ENCODE results near the gene ELAVL1. TPM values are rescaled to one million over a fixed set of nuclear protein-coding genes. Genes with fewer than 3 reads are reported as not detected.

The ELAVL1 gene
- total and polyA plus RNA-seq, 2 experiments from 2014 or later: 81.6 to 143 TPM

- H4K20me1 ChIP-seq (replicated peaks; ENCODE audit: insufficient read depth): peaks cover 93% of the 10 kb centered on the region
- no peak overlapping the region for H3K4me2 ChIP-seq
- H3K27me3 ChIP-seq (ENCODE audit: insufficient read depth): no peaks in the 10 kb centered on the region
- Mint-ChIP-seq H3K27me3 (ENCODE audit: insufficient read depth, low read depth, poor library complexity) (peaks cover 4% of the 10 kb centered on the region), H3K4me3 (no peak overlapping the region), H3K27ac (no peak overlapping the region), H3K9me3 (no peaks in the 10 kb centered on the region), H3K4me1 (peaks cover 44% of the 10 kb centered on the region), H3K36me3 (ENCODE audit: low read depth) (peaks cover 30% of the 10 kb centered on the region)
- TF ChIP-seq REST (IDR thresholded peaks at IDR 0.05; ENCODE audit: unreplicated experiment): no peak
- no peak for TF ChIP-seq POLR2AphosphoS5 (IDR thresholded peaks at IDR 0.05; ENCODE audit: low read depth)
- TF ChIP-seq CREB1 (CRISPR knock-in tag; IDR thresholded peaks at IDR 0.05; ENCODE audit: low read depth): no peak
- TF ChIP-seq NANOG (IDR thresholded peaks at IDR 0.05; ENCODE audit: borderline replicate concordance): no peak
- no peak for TF ChIP-seq ZNF462 (CRISPR knock-in tag; IDR thresholded peaks at IDR 0.05)
- no peak for TF ChIP-seq ZNF331 (CRISPR knock-in tag; IDR thresholded peaks at IDR 0.05; ENCODE audit: low read depth)
- TF ChIP-seq, protein P1, sequence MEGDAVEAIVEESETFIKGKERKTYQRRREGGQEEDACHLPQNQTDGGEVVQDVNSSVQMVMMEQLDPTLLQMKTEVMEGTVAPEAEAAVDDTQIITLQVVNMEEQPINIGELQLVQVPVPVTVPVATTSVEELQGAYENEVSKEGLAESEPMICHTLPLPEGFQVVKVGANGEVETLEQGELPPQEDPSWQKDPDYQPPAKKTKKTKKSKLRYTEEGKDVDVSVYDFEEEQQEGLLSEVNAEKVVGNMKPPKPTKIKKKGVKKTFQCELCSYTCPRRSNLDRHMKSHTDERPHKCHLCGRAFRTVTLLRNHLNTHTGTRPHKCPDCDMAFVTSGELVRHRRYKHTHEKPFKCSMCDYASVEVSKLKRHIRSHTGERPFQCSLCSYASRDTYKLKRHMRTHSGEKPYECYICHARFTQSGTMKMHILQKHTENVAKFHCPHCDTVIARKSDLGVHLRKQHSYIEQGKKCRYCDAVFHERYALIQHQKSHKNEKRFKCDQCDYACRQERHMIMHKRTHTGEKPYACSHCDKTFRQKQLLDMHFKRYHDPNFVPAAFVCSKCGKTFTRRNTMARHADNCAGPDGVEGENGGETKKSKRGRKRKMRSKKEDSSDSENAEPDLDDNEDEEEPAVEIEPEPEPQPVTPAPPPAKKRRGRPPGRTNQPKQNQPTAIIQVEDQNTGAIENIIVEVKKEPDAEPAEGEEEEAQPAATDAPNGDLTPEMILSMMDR (conservative IDR thresholded peaks at IDR 0.05; ENCODE audit: low read depth in 2 of 2): no peak
- TF ChIP-seq JUNB (IDR thresholded peaks at IDR 0.05; ENCODE audit: unreplicated experiment): no peak
- no peak for TF ChIP-seq ZNF114 (CRISPR knock-in tag; IDR thresholded peaks at IDR 0.05)
- TF ChIP-seq EZH2phosphoT487 (IDR thresholded peaks at IDR 0.05; ENCODE audit: unreplicated experiment): no peak
- no peak for TF ChIP-seq STAT1 (IDR thresholded peaks at IDR 0.05; ENCODE audit: unreplicated experiment)
- no peak for TF ChIP-seq EZH2 (IDR thresholded peaks at IDR 0.05; ENCODE audit: low read depth, unreplicated experiment)
- peaks cover 100% of the 10 kb centered on the region for H3K79me2 ChIP-seq (replicated peaks; ENCODE audit: insufficient read depth)
- H3K27ac ChIP-seq (ENCODE audit: low read depth): peak overlapping the region; percentile 45; the same call in 1 of the 2 replicates
- H3K4me1 ChIP-seq (ENCODE audit: insufficient read depth): peaks cover 22% of the 10 kb centered on the region
- H3F3A ChIP-seq (replicated peaks; ENCODE audit: low read depth): peaks cover 7% of the 10 kb centered on the region; the same call in 1 of the 2 replicates
- no peak overlapping the region for H3K4me3 ChIP-seq
- no peaks in the 10 kb centered on the region for H3K9me2 ChIP-seq (ENCODE audit: insufficient read depth)
- ATAC-seq (no peak), DNase-seq (ENCODE audit: low spot score) (no peak)
- peaks cover 9% of the 10 kb centered on the region for H3K36me3 ChIP-seq (ENCODE audit: insufficient read depth)
- H2AFZ ChIP-seq: no peak overlapping the region
These were observed 9.7 kb downstream of the ELAVL1 start for GRCh38 chr19:7995810-7996158.
